Measurements from ENCODE around the gene LRFN5.
"Not testable (repeated sequence)": the region's sequence is repeated elsewhere in the genome, so short reads cannot be mapped to it uniquely, and the experiment has no call there.

Gene LRFN5

DNA sequence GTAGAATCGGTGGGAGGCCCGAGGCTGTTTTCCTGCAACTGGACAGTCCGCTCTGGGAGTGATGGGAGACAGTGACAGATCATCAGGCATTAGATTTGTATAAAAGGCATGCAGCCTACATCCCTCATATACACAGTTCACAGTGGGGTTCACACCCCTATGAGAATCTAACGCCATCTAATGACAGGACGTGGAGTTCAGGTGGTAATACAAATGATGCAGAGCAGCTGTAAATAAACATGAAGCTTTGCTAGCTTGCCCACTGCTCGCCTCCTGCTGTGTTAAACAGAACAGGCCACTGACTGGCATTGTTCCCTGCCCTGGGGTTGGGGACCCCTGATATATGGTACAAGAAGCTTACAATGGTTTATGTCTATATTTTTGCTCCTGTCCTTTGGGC, 179.0 kb downstream of the LRFN5 start:
- no peak for DNase-seq

DNA sequence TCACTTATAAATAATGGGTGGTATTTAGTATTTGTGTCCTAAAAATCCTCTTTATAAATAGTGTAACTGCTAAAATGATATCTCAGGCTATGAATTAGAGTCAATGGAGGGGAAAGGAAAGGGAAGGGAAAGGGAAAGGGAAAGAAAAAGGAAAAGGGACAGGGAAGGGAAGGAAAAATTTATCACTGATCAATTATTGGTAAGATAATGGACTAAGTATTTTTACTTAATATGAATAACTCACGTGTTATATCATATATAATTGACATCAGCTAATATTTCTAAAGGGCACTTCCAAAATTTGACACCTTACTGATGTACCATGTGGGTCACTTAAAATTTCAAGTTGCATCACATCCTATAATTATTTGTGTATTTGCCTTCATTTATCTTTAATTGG, 193.1 kb downstream of the LRFN5 start:
- no peak for DNase-seq

DNA sequence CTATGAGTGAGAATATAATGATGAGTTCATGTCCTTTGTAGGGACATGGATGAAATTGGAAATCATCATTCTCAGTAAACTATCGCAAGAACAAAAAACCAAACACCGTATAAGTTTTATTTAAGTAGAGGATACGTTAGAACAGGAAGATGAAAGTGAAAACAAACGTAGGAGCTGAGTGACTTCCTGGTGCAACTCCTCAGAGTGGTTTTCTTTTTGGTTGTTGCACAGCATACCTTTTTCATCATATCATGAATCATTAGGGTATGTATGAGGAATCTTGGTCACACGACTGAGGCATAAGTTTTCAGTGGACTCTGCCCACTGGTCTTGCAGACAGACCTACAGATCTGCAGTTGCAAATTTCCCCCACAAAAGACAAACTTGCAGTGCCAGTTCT, 199.0 kb downstream of the LRFN5 start:
- no peak for DNase-seq

DNA sequence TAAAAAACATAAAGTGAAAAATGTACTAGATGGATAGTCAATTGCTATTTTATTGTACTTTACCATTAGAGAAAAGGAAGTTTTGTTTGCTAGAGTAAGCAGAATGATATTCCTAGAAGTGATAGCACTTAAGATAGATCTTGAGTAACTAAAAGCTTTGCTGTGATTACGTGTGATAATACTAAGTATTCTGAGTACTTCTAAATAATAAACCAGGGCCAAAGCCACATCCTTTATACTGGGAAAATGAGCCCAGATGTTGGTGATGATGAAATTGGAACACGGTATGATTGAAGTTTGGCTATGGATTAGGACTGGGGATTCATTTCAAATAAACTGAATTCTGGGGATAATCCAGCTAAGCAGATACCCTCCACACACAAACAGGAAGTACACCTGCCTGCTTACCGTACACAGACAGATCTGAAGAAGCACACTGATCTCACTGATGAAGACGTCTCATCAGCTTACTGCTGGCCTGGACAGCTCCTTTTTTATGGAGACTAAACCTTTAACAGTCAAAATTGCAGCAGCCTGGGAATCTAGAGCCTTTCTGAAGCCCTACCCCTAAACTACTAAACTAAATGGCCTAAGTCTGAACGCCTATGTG, 199.8 kb downstream of the LRFN5 start:
- DNase-seq = no peak

DNA sequence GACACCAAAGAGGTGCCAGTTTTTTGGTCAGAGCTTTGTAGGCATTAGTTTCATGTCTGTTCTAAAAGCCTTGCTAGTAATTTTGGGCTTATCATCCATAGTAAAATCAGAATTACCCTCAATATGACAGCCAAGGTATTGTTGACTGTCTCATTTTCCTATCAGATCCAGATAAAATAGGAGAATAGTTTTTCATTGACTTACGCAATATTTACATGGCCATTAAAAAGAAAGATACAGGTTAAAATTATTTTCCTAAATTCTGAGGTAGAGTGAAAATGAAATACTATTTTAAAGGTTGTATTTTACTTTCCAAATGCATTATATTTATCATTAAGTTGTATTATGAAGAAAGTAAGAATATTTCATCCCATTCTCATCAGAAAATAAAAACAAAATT, 203.7 kb downstream of the LRFN5 start:
- DNase-seq = no peak

DNA sequence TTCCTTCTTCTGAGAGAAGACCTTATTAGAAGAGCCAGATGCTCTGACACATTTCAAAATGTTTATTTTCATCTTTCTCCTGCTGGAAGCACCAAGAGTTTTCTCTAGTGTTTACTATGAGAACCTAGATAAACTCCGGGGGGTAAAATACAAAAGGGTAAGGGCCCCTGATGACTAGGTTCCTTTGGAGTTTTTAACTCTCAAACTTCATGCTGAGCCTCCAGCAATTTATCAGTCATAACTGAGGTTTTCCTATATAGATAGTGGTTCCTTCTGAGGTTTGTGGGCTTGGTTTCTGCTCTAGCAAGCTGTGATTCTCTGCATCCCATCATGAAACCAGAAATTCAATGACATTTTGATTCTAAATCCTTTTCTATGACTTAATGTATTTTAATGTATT, 210.9 kb downstream of the LRFN5 start:
- no peak for DNase-seq

DNA sequence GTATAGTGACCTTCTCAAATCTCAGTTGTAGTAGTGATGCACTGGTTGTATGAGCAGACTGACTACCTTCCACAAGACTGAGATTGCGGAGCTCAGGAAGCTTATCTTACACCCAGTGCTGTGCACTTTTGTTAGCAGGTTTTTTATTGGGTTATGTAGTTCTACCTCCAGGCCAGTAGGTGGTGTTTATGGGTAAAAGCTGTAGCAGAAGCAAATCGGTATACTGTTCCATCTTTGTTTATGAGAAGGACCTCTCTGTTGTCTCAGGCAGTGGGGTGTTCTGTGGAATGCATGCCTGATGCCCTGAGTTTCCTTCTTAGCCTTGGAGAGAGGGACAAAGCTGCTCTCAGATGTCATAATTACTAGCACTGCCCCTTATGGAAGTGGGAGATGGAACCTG, 217.8 kb downstream of the LRFN5 start:
- no peak for DNase-seq

DNA sequence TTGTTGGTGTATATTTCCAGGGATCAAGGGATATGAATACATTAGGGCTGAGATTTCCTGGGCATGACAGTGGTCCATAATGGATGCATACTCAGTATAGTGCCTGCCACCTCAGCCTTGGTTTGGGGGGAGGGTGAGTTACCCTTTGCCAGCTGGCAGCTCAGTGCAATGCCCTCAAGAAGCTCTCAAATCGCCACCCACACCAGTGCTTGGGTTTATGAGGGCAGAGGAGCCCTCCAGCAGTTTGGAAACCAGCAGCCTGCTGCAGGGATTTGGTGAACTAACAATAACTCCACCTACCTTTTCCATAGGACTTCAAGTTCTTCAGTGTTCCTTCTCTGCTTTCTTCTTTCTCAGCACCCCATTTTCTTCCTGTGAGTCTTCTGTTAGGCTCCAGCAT, 218.9 kb downstream of the LRFN5 start:
- DNase-seq = no peak

DNA sequence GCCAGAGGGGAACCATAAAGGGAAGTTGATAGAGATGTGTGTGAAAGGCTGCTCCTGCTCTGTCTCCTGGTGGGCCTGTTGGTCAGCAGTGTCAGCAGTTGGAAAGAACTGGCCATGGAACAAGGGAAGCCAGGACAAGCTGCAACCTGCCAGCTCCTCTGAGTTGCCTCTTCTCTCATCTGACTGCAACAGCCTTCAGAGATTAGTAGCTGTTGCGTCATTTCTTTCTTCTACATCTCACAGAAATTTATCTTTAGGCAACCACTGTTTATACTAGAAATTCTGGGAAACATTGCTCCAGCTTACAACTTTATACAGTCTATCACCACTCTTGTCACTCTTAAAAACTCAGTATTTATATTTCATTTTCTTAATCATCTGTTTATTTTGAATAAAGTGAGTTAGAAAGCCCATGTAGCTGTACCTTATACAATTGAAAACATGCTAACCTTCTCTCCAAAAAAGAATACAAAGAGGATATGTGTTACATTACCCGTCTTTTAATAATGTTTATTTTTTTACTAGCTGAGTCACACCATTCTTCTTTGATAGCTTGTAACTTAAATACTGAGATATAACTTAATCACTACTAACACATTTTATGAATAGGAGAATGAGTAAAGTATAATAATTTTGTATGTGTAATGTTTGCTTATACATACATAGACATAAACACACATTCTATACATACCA, 224.2 kb downstream of the LRFN5 start:
- DNase-seq = no peak

DNA sequence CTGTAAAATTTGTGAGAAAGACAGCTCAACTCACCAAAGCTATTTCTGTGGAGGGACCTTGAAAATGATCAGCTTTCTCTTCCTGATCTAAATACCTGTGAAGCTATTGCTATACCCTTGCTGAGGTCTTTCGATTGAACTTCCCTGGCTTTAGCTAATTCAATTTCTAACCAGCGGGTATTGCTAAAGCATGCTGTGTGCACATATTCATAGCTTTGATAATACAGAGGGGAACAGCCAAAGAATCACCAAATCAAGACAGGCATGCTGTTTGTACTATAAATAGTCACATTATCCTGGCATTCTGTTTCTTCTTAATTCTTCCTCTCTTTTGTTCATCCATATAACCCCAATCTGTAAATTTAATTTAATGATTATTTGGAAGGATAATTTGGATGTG, 233.0 kb downstream of the LRFN5 start:
- DNase-seq = no peak

DNA sequence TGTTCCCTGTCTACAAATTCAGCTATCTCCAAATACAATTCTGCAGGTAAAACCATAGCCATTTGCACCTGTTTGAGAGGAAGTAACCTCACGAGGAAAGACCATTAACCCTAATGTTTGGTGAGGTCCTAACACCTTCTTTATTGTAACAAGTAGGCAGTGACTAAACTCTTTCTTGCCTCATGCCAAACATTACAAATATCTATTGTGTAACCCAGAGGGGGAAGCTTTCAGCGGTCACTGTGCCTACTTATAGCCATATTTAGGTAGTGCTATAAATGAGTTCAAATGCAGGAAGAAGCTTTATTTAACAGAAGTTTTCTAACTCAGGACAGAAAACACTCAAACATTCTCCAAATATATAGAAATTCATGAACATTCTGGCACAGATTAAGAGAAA, 252.7 kb downstream of the LRFN5 start:
- no peak for DNase-seq

DNA sequence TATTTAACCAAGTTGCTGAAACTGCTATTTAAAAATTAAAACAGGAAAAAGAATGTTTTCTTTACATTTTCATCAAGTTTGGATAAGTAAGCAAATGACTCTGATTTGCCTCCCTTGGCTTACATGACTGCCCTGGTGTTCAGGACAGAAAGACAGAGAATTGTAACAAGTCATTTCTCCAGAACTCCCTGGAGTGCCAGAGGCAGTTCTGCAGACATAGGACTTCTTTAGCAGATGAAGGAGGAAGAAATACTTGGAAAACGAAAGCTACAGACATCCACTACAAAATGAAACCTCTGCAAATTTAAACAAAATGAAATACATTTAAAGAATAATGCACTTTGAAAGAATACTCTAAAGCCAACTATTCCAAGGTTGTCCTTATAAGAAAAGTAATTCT, 253.9 kb downstream of the LRFN5 start:
- no peak for DNase-seq

DNA sequence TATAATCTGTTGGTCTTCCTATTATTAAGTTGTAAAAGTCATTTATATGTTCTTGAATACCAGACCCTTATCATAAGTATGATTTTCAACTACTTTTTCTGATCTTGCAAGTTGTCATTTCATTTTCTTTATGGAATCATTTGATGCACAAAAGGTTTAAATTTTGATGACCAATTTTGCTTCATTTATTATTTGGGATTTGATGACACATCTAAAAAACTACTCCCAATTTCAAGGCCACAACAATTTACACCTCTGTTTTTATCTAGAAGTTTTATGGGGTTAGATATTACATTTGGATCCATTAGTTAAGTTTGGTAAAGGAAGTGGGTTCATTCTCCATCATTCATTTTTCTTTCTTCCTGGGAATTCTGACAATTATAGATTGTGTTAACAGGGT, 259.2 kb downstream of the LRFN5 start:
- DNase-seq = no peak

DNA sequence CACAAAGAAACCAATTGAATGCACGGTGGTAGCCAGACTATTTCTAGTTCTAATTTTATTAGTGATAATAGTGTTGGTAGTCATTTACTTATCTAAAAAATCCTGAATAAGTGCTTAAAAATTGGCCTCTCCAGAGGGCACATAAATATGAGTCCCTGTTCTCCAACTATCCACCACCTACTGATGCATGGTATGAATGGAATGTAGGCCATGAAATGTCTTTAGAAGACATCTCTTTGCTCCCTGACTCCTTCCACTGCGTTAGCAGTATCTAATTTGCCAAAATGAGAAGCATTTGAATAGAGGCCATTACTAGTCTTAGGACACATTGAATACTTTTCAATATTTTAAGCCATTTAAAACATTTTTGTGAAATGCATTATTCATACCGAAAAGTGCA, 261.7 kb downstream of the LRFN5 start:
- DNase-seq = no peak

DNA sequence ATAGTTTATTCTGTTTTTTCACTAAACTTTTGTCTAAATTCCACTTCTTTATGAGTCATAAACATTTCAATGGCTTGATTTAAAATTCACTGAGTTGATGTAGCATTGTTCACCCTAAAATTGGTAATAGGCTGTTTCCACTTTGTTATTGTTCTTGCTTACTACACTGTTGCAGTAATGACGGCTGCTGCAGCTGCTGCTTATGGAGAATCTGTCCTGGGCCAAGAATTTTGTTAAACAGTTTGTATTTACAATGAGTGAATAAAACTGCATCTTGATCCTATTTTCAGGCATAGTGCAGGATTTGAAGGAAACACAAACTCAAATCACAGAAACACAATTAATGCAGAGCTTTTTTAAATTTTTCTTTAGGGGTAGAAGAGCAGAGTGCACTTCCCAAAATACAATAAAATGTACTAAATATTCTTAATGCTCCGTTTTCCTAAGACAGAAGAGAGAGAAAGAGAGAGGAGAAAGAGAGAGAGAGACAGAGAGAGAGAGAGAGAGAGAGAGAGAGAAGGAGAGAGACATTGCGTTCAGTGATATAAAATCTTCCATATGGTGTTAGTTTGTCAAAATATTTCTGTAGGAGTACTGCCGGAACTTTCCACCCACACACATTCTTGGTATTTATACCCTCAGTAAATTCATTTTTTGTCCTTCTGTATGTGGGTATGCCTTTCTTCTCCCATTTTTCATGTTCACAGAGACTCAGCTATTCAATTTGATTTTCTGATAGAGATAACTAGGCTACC, 266.4 kb downstream of the LRFN5 start:
- no peak for DNase-seq

DNA sequence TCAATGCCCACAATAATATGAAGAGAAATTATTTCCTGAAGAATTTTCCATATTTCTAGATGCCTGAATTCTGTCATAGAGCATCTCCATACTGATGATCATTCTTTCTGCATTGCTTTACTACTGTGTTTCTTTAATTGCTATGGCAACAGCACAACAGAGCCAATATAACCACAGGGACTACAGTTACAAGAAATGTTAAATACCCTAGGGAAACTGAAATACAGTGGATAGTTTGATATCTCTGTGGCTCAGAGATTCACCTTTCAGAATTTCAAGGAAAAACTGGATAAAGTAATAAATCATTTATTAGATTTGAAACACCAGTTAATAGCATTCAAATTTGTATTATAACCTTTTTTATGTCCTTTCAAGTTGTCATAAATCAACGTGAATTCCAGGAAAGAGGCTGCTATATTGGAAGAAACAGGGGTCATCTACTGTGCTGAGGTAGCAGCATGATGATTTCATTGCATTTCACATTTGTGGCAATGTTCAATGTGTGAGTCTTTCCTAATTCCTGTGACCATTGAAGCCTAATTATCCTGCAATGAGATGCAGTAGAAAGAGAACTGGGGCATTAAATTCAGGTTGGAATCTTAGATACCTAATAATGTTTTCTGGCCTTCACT, 267.1 kb downstream of the LRFN5 start:
- DNase-seq = no peak

DNA sequence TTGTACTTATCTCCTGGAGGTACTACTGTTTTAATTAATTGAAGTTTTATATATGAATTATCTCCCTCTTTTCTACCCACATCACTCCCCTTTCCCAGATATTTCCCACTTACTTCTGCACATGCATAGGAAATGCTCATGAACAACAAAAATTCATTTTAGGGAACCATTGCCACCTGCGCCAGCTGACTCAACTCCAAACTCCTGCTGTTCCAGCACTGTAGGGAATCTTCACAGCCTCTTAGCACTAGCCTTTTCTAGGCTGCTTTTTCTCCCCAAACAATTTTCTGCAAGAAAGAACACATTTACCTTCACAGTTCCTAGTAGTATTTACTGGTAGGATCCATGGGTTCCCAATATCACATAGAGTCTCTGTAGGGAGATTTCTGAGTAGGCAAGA, 268.4 kb downstream of the LRFN5 start:
- no peak for DNase-seq

DNA sequence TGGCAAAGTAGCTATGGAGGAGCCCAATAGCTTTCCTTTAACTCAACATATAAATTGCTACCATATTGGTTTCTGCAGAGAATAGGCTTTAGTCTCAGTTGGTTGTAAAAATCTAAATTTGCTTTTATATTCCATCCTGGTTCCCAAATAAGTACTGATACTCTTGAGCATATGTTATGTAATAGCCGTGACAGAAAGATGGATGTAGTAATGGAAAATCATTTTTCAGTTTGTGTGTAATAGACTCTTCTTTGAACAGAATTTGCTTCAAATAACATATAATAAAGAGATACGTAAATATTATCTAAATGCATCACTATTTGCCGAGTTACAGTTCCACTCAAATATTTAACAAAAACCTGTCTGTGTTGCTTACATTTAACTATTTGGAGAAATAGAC, 271.6 kb downstream of the LRFN5 start:
- DNase-seq = no peak

DNA sequence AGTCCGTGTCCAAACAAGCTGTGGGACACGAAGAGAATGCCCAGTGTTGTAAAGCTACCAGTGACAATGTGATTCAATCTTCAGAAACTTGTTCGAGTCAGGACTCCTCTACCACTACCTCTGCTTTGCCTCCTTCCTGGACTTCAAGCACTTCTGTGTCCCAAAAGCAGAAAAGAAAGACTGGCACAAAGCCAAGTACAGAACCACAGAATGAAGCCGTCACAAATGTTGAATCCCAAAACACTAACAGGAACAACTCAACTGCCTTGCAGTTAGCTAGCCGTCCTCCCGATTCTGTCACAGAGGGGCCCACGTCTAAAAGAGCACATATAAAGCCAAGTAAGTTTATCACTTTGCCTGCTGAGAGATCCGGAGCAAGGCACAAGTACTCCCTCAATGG, 284.9 kb downstream of the LRFN5 start:
- DNase-seq = no peak

DNA sequence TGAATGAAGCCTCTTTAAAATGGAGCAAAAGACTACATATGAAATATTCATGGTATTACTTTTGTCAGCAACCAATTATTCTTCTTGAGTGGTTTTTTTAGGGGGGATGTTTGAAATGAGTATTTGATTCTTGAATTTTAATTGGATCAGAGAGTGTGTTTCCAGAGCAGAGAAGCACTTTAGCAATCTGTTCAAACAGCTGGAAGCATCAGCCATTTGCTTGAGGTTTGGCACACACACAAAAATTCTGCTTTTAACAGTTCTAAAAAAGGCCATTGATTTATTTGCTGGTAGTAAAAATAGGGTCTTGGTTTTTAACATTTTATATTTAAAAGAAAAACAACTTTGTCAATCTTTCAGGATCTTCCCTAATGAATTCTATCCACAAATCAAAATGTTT, 292.7 kb downstream of the LRFN5 start:
- peak; percentile 96 for DNase-seq

DNA sequence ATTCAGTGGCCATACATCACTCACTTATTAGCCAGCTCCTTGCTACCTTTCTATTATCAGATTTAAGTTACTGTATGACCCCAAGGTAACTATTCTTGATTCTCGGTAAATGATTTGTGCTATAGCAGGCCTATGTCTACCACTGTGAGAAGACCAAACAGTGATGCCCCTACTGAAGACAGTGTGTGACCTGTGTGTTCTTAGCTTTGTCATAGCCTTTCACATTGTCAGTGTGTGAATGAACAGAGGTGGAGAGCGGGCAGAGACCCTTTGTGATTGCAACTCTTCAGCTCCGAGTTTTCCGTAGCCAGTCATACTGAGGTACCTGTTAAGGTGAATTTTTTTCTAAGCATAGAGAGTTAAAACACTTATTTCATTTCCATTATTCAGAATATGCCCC, 294.0 kb downstream of the LRFN5 start:
- DNase-seq = no peak

DNA sequence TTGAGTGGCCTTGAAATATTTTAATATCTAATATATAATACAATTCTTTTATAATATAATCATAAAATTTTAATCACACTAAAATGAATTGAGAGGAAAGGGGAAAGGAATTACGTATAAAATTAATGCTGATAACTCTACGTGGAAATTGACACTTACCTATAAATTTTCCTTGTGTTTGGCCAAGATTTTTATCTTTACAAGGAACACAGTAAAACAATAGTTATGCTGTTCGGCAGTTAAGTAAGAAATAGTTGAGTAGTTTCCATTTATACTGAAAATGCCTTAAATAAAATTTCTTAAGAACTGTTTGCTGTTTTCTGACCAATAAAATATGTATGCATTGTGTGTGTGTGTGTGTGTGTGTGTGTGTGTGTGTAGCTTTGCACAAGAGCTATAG, 294.4 kb downstream of the LRFN5 start:
- DNase-seq = no peak

DNA sequence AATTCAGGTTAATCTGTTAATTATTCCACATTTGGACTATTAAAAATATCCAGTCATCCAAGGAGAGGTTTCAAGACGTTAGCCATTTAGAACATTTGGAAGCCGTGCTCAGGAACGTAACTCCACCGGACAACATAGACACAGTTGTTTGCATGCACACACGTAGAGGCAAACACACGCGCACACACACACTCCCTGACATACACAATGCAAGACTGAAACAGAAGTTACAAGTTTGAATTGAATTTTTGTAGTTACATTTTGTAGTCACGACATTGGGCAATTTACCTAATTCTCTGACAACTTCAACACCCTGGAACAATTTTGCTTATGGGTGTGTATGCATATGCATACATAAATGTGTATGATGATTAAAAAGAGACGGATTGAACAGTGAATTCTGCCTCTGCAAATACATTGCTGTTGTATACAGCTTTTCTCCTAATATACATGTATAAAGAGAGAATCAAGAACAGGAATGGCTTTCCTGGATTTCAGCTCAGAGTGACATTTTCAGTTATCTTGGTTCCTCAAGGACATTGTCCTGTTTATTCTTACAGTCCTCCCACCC, 298.8 kb downstream of the LRFN5 start:
- no peak for DNase-seq

DNA sequence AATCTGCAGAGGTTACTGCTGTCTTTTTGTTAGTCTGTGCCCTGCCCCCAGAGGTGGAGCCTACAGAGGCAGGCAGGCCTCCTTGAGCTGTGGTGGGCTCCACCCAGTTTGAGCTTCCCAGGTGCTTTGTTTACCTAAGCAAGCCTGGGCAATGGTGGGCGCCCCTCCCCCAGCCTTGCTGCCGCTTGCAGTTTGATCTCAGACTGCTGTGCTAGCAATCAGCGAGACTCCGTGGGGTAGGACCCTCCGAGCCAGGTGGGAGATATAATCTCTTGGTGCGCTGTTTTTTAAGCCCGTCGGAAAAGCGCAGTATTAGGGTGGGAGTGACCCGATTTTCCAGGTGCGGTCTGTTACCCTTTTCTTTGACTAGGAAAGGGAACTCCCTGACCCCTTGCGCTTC, 304.5 kb downstream of the LRFN5 start:
- DNase-seq = not testable (repeated sequence)

All from NCI-H2029 treated with DMSO at 0.1 percent for 48 hours (cell line).